Iris pigment epithelial cell (primary cell): ENCODE data around the gene PDYN.

ENCODE experiments used
- DNase-seq: peaks from one replicate; pipeline ENCODE4 v3.0.0-alpha.2; 2011; ENCODE audit warnings: low read depth

The PDYN gene

DNA sequence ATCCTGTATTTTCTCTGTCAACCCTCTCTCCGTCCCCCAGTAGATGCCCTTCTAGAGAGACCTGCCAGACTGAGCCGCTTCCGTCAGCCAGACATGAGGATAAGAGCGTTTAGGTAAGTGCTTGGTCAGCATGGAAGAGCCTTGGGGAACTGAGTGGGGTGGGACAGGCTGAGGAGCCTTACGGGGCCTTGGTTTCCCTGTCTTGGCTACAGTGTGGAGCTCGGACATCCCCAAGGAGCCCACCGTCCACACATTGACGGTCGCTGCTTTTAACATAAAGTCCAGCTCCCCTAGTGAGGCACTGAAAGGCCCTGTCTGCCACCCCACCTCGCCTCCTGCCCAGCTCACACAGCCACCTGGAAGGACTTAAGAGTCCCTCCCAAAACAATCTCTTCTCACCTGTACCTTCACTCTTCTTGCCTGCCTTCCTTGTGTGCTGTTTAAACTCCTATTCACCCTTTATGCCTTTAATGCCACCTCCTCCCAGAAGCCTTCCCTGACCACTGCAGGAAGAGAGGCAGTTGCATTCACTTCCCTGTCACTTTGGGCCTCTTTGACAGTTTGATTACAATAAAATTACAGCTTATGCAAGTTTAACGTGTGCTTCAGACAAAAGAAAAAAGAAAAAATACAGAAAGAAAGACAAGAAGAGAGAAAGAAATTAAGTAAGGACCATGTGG is 42.3 kb downstream of the PDYN start:
- no peak for DNase-seq

DNA sequence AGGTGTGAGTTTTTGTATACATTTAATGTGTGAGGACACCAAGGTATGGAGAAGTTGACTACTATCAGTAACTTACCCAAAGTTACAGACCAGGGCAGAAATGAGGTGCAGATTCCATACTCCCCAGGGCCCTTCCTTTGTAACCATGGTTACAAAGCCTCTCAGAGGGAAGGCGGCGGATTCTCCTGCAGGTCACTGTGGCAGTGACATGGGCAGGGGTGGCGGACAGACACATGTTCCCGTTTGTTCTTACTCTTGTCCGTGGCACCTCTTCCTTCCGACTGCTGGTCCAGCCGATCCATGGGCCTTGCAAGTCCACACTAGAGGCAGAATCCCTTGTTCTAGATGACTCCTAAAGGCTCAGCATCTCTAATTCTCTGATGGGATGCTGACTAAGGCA is 43.0 kb downstream of the PDYN start:
- DNase-seq, result no peak

DNA sequence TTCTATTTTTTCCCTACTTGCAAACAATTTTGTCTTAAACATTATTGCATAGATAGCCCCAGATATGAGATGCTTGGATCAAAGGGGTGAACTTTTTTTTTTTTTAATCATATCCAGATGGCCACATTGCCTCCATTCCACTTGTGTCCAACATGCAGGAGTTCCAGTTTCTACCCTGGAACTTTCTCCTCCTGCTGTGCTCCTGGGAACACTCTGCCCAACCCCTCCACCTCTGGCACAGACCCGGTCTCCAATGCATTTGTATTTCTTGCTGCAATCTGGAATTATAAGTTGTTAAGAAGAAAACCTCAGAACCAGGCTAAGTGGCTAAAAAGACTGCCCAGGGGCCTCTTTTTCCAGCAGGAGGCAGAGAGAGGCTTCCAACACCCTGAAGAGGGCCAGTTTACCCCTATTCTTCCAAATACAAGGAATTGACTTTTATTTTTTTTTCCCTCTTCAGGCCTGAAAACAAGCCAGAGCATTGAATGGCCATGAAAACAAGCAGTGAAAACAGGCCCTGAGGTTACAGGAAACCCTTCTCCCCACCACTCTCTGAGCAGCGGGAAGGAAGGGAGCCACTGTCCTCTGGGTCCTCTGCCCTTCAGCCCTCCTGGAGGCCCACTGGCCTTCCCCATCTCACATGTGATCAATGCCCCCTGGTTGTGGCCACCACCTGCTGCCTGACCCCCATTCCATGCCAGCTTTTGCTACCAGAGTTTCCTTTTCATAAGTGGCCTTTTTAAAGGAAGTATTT is 44.3 kb downstream of the PDYN start:
- DNase-seq, result no peak

DNA sequence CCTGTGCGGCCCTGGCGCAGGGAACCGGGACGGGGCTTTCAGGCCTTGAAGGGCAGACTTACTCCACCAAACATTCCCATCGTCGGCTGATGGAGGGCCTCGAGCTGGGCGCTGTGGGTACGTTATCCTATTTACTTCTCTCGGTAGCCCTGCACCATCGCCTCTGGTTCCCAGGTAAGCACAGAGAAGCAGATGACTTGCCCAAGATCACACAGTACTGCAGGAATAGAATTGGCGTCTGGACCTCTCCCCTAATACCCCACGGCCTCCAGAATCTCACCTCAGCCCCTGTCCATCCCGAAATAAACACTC is 46.4 kb downstream of the PDYN start:
- no peak for DNase-seq

DNA sequence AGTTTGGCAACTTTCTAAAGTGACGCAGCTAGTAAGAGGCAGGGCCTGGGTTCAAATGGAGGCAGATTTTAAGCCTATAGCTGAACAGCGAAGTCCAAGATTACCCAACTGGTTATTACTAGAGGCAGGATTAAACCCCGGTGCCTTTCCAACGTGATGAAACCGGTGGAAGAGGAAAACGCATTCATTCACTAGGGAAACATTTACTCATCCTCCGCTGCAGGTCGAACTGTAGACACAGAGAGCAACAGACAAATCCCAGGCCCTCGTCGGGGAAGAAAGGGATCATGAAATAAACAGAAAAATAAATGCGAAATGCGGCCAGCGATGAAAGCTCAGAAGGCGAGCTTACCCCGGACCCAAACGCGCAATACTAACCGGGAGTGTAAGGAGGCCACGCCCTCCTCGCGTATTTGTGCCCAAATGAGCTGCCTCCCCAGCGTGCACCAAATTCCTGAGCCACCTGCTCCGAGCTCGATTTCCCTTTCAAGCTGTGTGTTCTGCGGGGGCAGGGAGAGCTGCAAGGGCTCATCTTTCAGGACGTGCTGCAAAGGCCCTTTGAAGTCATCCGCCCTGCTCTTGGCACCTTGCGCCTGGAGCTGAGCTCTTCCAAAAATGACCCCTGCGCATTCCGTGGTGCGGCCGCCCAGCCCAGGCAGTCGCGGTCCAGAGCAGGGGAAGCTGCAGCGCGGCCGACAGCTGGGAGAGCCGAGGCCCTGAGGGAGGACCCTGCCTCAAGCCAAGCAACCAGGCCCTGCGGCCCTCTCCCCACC is 46.9 kb downstream of the PDYN start:
- peak; percentile 67 for DNase-seq

DNA sequence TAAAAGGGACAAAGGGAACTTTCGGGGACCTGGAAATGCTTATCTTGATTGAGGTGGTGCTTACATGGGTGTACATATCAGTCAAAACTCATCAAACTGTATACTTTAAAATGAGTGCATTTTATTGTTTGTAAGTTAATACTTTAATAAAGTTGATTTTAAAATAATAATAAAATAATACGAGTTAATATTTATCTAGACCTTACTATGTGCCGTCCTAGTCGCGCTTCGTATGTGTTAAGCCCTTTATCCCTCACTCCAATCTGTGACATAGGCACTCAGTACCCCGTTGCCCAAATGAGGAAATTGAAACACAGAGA is 47.5 kb downstream of the PDYN start:
- no peak for DNase-seq

DNA sequence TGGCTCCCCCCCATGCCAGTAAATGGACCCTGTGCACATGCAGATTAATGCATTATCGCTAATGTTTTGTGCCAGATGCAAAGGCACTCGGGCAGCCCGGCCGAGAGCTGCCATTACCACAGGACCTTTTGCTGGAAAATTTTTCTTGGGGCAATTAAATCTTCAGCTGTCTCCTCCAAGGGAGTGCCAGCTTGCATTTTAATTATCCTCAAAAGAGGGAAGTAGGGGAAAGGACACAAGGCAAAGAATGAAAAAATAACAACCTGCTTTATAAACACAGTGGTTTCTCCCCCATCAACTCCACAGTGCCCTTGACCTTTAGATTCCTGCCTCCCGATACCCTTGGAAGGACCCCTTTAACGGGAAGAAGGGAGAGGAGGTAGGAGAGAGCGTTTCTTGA is 48.2 kb downstream of the PDYN start:
- DNase-seq, result no peak

DNA sequence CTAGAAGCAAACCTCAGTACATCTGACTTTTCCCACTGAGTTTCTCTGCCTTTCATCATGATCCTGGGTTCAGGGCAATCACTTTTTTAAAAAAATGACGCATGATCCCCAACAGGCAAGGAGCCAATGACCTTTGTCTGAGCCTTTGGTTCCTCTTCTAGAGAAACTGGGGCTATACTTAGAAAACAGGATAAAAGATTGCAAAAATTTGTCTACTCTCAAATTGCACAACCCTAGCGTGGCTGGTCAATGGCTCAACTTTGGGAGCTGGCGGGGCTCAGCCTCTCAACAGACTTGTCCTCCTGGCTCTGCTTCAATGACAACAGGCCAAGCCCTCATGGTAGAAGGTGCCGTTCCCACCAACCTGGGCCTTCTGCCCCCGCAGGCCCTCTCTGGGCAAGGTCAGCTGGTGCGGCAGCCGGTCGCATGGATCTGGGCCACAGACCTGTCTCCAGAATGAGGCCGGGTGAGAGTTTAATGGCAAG is 48.7 kb downstream of the PDYN start:
- DNase-seq, result peak; percentile 51

DNA sequence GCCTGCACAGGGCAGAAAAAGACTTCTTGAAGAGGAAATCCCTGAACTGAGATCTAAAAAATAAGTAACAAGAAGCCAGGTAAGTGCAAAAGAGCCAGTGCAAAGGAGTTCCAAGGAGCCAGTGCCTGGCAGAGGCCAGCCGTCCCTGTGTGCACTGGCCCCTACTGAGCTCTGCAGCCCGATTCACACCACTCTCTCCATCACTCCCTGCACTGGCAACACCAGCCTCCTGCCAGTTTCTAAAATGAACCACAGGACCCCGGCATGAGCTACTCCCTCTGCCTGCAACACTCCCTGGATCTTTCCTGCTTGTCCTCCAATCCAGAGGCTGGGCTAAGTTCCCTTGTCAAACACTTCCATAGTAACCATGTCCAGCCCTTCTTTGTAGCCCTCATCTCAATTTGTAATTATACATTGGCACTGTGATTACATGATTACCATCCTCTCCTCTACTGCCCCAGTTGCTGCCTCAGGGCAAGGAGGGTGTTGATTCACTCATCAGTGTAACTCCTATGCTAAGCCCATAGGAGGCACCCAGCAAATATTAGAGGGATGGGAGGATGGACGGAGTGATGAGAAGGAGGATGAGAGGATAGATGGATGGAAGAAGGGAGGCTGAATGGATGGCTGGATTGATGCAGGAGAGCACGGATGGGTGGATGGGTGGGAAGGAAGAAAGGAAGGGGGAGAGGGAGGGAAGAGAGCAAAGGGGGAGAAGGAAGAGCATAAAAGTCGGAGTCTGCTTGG is 49.3 kb downstream of the PDYN start:
- DNase-seq, result no peak

DNA sequence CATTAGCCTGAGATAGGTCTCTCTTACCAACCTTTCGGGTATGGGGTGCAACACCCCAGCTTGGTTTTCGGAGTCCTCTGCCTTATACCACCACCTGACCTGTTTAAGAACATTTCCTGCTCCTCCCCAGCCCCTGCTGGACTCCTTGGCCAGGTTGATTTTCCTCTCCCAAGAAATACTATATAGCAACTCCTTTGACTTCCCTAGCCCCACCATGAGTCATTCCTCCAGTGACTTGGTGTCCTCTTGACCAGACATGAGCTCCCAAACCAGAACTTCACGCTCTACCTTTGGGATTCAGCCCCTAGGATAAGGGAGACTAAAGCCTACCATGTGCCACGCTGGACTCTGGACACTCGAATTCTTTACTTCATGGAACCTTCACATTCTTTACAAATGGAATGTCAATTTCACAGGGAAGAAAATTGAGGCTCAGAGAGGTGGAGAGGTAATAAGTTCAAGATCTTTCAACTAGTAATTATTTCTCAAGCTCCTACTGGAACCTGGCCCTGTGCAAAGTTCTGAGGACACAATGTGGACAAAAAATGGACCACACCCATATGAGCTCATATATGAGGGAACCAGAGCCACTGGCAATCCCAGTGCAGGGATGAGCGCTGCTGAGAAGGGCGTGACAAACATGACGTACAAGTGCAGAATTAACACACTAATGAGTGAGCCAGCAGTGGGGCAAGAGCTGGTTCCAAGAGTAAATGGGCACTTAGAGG is 50.4 kb downstream of the PDYN start:
- no peak for DNase-seq

DNA sequence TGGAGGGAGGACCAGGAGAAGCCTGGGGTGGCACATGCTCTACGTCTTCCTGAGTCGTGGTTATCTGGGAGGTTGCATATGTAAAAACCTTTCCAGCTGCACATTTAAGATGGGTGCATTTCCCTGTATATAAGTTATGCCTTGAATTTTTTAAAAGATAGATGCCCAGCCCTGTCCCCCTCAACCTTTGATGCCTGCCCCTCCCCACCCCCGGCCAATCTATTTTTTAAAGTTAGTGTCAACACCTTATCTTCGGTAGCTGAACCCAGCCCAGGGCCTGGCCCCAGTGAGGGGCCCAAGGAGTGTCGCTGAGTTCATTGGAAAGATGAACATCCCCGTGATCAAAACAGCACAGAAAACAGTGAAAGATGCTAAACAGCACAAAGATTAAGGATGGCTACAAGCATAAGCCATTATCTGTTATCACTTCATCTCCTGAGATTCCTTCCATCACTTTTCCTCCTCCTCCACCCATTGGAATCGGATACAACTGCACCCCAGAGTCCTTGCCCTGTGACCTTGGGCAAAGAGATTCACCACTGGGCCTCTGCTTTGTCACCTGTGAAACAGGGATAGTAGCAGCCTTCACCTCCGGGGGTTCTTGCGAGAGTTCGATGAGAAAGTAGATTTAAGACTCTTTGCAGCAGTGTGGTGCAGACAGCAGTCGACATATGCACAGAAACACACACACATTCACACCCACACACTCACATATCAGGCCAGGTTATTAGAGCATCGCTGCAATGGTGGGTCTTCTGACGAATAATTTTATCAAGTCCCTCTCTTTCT is 51.2 kb downstream of the PDYN start:
- no peak for DNase-seq

DNA sequence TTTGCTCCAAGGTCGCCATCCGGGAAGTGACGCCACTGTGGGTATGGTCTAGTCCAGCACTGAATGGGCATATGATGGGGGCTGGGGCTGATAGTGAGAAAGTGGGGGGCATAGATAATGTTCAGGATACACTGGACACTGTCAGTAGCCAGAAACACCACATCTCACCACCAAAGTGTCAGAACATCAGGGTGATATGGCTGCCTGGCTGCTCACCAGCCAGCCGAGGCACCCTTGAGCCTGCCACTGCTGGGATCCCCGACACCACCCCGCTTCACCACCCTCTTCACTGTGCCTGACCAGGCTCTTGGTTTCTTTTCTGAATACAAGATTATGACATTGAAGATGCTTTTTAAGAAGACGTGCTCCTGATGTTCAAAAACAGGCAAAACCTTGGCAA is 51.8 kb downstream of the PDYN start:
- no peak for DNase-seq

DNA sequence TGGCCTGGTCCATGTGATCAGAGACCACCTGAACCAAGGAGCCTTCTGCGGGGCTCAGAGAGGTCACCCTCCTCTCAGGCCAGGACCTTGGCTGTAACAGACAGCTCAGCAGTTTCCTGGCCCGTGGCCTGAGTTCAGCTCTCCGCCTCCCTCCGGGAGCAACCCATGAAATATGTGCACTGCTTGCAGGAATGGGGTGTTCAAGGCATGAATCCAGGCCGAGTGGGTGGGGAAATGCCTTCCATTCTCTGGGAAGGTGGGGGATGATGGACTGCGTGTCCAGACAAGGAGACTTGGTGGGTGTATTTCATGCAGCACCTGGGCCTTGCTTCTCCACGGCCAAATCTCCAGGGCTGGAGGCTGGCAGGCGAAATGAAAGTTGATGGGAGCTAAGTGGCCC is 52.6 kb downstream of the PDYN start:
- DNase-seq, result peak; percentile 11

DNA sequence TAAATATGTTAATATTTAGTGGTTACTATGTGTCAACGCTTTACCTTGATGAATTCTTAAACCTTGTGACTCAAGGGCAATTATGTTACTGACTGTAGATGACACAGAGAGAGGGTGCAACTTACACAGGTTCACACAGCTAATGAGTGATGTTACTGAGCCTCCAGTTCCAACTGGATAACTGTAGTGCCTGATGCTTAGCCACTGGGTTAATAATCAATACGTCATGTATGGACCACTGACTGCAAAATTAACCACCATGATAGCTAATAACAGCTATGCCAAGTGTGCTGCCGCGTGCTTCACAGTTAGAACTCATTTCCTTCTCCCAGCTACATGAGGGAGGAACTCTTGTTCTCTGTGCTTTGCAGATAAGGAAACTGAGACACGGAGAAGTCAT is 53.3 kb downstream of the PDYN start:
- DNase-seq, result no peak

DNA sequence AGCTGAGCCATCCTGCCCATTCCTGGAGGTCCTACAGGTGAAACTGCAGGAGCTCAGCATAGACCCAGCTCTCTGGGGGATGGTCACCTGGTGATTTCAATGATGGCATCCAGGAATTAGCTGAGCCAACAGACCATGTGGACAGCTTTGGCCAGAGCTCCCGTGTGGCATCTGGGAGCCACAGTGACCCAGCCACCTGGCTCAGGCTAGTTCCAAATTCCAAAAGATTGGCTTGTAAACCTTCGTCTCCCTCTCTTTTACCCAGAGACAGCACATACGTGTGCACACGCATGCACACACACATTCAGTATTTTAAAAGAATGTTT is 54.6 kb downstream of the PDYN start:
- DNase-seq, result no peak

DNA sequence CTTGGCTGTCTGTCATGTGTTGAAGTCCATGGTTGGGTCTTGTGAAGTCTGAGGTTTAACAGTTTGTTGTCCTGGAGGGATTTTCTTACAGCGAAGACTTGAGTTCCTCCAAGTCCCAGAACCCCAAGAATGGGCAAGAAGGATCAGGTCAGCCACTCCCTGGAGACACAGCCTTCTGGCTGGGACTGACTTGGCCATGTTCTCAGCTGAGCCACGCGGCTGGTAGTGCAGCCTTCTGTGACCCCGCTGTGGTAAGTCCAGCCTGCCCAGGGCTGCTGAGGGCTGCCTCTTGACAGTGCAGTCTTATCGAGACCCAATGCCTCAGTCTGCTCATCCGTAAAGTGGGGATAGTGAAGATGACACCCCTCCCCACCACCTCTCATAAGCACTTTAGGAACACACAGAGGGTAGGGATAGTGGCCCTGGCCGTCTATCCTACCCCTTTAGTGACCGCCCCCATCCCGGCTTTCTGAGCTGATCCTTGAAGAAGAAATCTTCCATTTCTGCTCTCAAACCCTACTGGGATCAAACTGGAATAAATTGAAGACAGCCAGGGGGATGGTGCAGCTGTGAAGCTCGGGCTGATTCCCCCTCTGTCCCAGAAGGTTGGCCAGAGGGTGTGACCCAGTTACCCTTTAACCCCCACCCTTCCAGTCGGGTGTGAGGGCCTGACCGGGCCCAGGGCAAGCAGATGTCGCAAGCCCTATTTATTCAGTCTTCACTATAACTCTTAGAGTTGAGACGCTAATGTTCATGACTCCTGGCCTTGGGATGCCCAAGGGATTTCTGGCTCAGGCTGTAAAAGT is 55.2 kb downstream of the PDYN start:
- DNase-seq, result no peak

DNA sequence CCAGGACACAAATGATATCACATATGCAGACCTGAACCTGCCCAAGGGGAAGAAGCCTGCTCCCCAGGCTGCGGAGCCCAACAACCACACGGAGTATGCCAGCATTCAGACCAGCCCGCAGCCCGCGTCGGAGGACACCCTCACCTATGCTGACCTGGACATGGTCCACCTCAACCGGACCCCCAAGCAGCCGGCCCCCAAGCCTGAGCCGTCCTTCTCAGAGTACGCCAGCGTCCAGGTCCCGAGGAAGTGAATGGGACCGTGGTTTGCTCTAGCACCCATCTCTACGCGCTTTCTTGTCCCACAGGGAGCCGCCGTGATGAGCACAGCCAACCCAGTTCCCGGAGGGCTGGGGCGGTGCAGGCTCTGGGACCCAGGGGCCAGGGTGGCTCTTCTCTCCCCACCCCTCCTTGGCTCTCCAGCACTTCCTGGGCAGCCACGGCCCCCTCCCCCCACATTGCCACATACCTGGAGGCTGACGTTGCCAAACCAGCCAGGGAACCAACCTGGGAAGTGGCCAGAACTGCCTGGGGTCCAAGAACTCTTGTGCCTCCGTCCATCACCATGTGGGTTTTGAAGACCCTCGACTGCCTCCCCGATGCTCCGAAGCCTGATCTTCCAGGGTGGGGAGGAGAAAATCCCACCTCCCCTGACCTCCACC is 56.4 kb downstream of the PDYN start:
- DNase-seq, result no peak

DNA sequence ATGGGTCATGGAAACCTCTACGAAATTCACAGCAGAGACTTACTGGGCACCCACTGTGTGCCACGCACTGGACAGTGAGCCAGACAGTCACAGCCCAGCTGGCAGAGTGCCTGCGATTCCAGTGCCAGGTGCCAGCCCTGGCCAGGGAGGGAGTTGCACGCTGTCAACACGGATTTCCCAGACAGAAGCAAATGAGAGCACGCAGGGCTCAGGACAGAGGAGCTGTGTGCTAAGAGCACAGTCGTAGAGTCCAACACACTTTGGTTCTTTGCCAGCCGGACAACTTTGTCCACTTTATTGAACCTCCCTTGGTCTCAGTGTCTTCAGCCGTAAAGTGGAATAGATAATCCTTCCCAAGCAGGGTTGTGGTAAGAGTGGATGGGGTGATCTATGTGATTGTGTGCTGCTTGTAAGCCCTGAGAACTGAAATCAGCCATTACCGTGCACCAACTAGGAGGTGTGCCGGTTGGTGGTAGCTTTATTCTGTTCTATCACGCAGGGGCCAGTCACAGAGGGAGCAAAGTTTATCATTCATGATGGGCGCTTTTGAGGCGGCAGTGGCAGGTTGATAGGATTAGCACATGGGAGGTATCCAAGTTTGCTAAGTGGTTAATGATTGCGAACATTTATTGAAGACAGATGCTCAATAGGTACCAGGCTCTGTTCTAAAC is 58.0 kb downstream of the PDYN start:
- no peak for DNase-seq
